CD4-positive, alpha-beta memory T cell (primary cell): ENCODE data around the gene HENMT1. TPM values are rescaled to one million over a fixed set of nuclear protein-coding genes. Genes with fewer than 3 reads are reported as not detected.

Experiments
- CTCF ChIA-PET: fragments of 350-600 bp; sonication (Branson Sonifier 250); formaldehyde crosslinking; loops from one replicate; lab custom pipeline; 2021; ENCODE audit warnings: inconsistent platforms; ENCODE audit not compliant: partially characterized antibody; lab: Charles Lee
- POLR2A ChIA-PET: fragments of 350-600 bp; sonication (Branson Sonifier 250); formaldehyde crosslinking; loops from one replicate; lab custom pipeline; 2021; ENCODE audit not compliant: partially characterized antibody; lab: Charles Lee
- DNase-seq, 5 donors: peaks; one replicate each; pipeline versions ENCODE4 v3.0.0 to v3.0.0-alpha.2; 2020 to 2022; ENCODE audit warnings: mixed read lengths in 1 of 5
- H3K27ac ChIP-seq: one replicate; pipeline ENCODE4 v1.7.0; 2013; ENCODE audit warnings: low read depth, low read length
- H3K27me3 ChIP-seq: 2 replicates; pipeline ENCODE4 v1.7.0; 2013; ENCODE audit warnings: mild to moderate bottlenecking, low read length, moderate library complexity; ENCODE audit not compliant: insufficient read depth
- H3K36me3 ChIP-seq: 2 replicates; pipeline ENCODE4 v1.7.0; 2013; ENCODE audit warnings: mild to moderate bottlenecking, low read length, moderate library complexity; ENCODE audit not compliant: insufficient read depth
- H3K4me1 ChIP-seq: 2 replicates; pipeline ENCODE4 v1.7.0; 2013; ENCODE audit warnings: mild to moderate bottlenecking, low read length, moderate library complexity; ENCODE audit not compliant: insufficient read depth
- H3K4me3 ChIP-seq, 2 donors: one replicate each; pipeline ENCODE4 v1.7.0; 2013; ENCODE audit warnings: low read length in 2 of 2, mild to moderate bottlenecking in 1 of 2
- H3K9me3 ChIP-seq, 2 donors: one replicate each; pipeline ENCODE4 v1.7.0; 2013; ENCODE audit warnings: low read length in 2 of 2, control low read depth in 1 of 2; ENCODE audit not compliant: control insufficient read depth in 1 of 2
- H3K27ac Mint-ChIP-seq, 7 donors: one replicate each; pipeline ENCODE4 v1.8.0; 2020 to 2021; ENCODE audit warnings: mixed read lengths in 7 of 7, mild to moderate bottlenecking in 6 of 7, inconsistent platforms in 3 of 7, moderate library complexity in 3 of 7
- H3K27me3 Mint-ChIP-seq, 2 donors: one replicate each; pipeline ENCODE4 v1.8.0; 2020 to 2021; ENCODE audit warnings: mixed read lengths in 2 of 2
- H3K36me3 Mint-ChIP-seq, 2 donors: one replicate each; pipeline ENCODE4 v1.8.0; 2020 to 2021; ENCODE audit warnings: mixed read lengths in 2 of 2, inconsistent platforms in 1 of 2, mild to moderate bottlenecking in 1 of 2
- H3K4me1 Mint-ChIP-seq, 4 donors: one replicate each; pipeline ENCODE4 v1.8.0; 2020 to 2021; ENCODE audit warnings: mixed read lengths in 4 of 4, mild to moderate bottlenecking in 1 of 4
- H3K4me3 Mint-ChIP-seq, 8 donors: one replicate each; pipeline ENCODE4 v1.8.0; 2020 to 2021; ENCODE audit warnings: mixed read lengths in 8 of 8, mild to moderate bottlenecking in 7 of 8, moderate library complexity in 6 of 8, inconsistent platforms in 3 of 8
- H3K9me3 Mint-ChIP-seq, 8 donors: one replicate each; pipeline ENCODE4 v1.8.0; 2020 to 2021; ENCODE audit warnings: mixed read lengths in 8 of 8, mild to moderate bottlenecking in 5 of 8, inconsistent platforms in 3 of 8, moderate library complexity in 1 of 8
- intact Hi-C: fragments of 100-400 bp; cut with micrococcal nuclease; formaldehyde crosslinking; loops from one replicate; pipeline ENCODE4 v1.15.1; 2023
- polyA plus RNA-seq, 2 donors: library from polyadenylated mRNA; unstranded; fragments of 300-500 nt; fragmentation: Illumina TruSeq; gene quantifications; one replicate each; pipeline ENCODE4 v1.2.3, GENCODE V29; 2021
- total RNA-seq, 2 experiments: library from RNA; stranded (reverse); gene quantifications; one replicate each; pipeline ENCODE4 v1.2.3, GENCODE V29; 2021

Gene HENMT1
- total and polyA plus RNA-seq, 4 experiments from 2014 or later = 19.1 to 33.9 (median 26.3) TPM

GRCh38 chr1:108615544-108615943 is 45.3 kb downstream of the HENMT1 start:
- Histone ChIP-seq H3K36me3 (peaks cover 5% of the 10 kb centered on the region), H3K27me3 (no peaks in the 10 kb centered on the region), H3K4me1 (no peaks in the 10 kb centered on the region), H3K9me3 (no peaks in the 10 kb centered on the region), H3K27ac (no peak overlapping the region), H3K4me3 (no peak overlapping the region)
- intact Hi-C loops = no loop called here
- Mint-ChIP-seq H3K27me3 (no peaks in the 10 kb centered on the region), H3K4me3 (no peak overlapping the region), H3K9me3 (no peaks in the 10 kb centered on the region), H3K4me1 (peaks cover 0 to 1% (median 0%) of the 10 kb centered on the region in 4 donors), H3K27ac (no peak overlapping the region), H3K36me3 (peaks cover 8 to 9% of the 10 kb centered on the region in 2 donors)
- ChIA-PET CTCF (interaction anchor here (1.2 kb wide), 1 partner anchor 281 kb away, joined by 3 read pairs; no protein-coding TSS in a partner anchor), POLR2A (interaction anchor here (0.6 to 0.7 kb wide), 2 partner anchors 77 to 137 kb away, joined by 3 read pairs; no protein-coding TSS in a partner anchor)
- no peak for DNase-seq

- H3K4me3 Mint-ChIP-seq = no peak overlapping the region
- POLR2A ChIA-PET = no interaction called here
- no peaks in the 10 kb centered on the region for H3K4me1 ChIP-seq
- peaks cover 0 to 2% (median 0%) of the 10 kb centered on the region in 4 donors for H3K4me1 Mint-ChIP-seq
- H3K27ac Mint-ChIP-seq = no peak overlapping the region
- no peaks in the 10 kb centered on the region for H3K9me3 Mint-ChIP-seq
- no peaks in the 10 kb centered on the region for H3K27me3 ChIP-seq
- CTCF ChIA-PET = interaction anchor here (0.9 to 1.0 kb wide), 3 partner anchors 9 to 52 kb away, joined by 3 to 5 read pairs (median 4); no protein-coding TSS in a partner anchor
- H3K27ac ChIP-seq = no peak overlapping the region
- no peaks in the 10 kb centered on the region for H3K27me3 Mint-ChIP-seq
- peaks cover 5% of the 10 kb centered on the region for H3K36me3 ChIP-seq
- intact Hi-C loops = no loop called here
- DNase-seq = no peak
- H3K4me3 ChIP-seq = no peak overlapping the region
- no peaks in the 10 kb centered on the region for H3K9me3 ChIP-seq
- peaks cover 19 to 22% of the 10 kb centered on the region in 2 donors for H3K36me3 Mint-ChIP-seq
These were observed 48.4 kb downstream of the HENMT1 start for GRCh38 chr1:108612496-108612895.

DNA sequence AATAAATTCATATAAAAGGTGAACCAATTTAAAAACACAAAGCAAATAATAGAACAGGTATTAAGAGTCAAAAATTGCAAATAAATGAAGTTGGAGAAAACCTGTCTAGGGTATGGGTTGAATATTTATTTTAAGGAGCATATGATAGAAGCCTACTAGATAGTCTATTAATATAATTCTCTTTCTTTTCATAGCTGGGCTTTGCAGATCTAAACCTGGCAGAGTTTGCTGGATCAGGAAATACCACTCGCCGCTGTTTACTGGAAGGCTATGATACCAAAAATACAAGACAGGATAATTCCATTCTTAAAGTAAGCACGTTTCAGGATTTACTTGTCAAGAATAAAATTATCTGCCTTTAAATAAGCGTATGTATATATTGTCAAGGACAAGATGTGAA is 48.9 kb downstream of the HENMT1 start:
- Mint-ChIP-seq H3K4me1 (peaks cover 0 to 2% (median 0%) of the 10 kb centered on the region in 4 donors), H3K36me3 (peaks cover 19 to 24% of the 10 kb centered on the region in 2 donors), H3K27me3 (no peaks in the 10 kb centered on the region), H3K9me3 (no peaks in the 10 kb centered on the region), H3K4me3 (no peak overlapping the region), H3K27ac (no peak overlapping the region)
- ChIA-PET CTCF (interaction anchor here (1.0 kb wide), 1 partner anchor 10 kb away, joined by 4 read pairs; no protein-coding TSS in a partner anchor), POLR2A (no interaction called here)
- Histone ChIP-seq H3K9me3 (no peaks in the 10 kb centered on the region), H3K36me3 (peaks cover 5% of the 10 kb centered on the region), H3K27me3 (no peaks in the 10 kb centered on the region), H3K4me3 (no peak overlapping the region), H3K4me1 (no peaks in the 10 kb centered on the region), H3K27ac (no peak overlapping the region)
- intact Hi-C loops = no loop called here
- DNase-seq = no peak

DNA sequence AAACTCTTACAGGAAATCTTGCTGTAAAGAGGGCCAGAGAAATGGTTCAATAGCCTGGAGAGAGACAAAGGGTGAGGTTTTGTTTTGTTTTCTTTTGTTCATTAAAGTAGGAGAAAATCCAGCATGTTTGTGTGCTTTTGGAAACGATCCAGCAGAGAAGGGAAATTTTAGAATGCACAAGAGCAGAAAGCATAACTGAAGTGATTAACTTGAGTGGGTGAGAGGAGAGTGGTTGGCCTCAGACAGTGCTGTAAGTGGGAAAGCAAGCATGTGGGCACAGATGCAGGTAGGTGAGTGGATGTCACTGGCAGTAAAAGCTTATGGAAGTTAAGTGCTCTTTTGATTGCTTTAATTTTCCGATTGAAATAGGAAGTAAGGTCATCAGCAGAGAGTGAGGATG is 50.8 kb downstream of the HENMT1 start:
- Mint-ChIP-seq H3K27ac (no peak overlapping the region), H3K4me3 (no peak overlapping the region), H3K36me3 (peaks cover 19 to 27% of the 10 kb centered on the region in 2 donors), H3K9me3 (no peaks in the 10 kb centered on the region), H3K4me1 (peaks cover 0 to 2% (median 0%) of the 10 kb centered on the region in 4 donors), H3K27me3 (no peaks in the 10 kb centered on the region)
- Histone ChIP-seq H3K9me3 (no peaks in the 10 kb centered on the region), H3K4me3 (no peak overlapping the region), H3K27ac (no peak overlapping the region), H3K4me1 (no peaks in the 10 kb centered on the region), H3K27me3 (no peaks in the 10 kb centered on the region), H3K36me3 (peaks cover 5% of the 10 kb centered on the region)
- ChIA-PET CTCF (no interaction called here), POLR2A (no interaction called here)
- intact Hi-C loops = no loop called here
- DNase-seq = no peak

DNA sequence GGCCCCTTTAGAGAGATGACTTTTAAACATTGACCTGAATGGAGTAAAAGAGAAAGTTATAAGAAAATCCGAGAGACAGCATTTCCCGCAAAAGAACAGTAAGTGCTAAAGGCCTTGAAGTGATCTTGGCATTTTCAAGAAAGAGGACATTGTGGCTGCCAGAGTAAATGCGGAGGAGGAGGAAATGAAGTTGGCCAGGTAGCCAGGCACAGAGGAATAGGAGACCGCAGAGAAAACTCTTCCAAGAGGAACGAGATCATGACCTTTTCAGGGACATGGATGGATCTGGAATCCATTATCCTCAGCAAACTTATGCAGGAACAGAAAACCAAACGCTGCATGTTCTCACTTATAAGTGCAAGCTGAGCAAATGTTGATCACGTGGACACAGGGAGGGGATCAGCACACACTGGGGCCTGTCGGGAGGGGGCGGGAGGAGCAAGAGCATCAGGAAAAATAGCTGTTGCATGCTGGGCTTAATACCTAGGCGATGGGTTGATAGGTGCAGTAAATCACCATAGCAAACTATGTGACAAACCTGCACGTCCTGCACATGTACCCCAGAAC is 51.3 kb downstream of the HENMT1 start:
- Mint-ChIP-seq H3K9me3 (no peaks in the 10 kb centered on the region), H3K4me3 (no peak overlapping the region), H3K27me3 (no peaks in the 10 kb centered on the region), H3K27ac (peak overlapping the region in 1 of 7 donors; percentile 29), H3K4me1 (peaks cover 0 to 2% (median 0%) of the 10 kb centered on the region in 4 donors), H3K36me3 (peaks cover 19 to 28% of the 10 kb centered on the region in 2 donors)
- CTCF ChIA-PET = no interaction called here
- POLR2A ChIA-PET = no interaction called here
- no peaks in the 10 kb centered on the region for H3K27me3 ChIP-seq
- no peak overlapping the region for H3K4me3 ChIP-seq
- intact Hi-C loops = no loop called here
- no peaks in the 10 kb centered on the region for H3K9me3 ChIP-seq
- H3K36me3 ChIP-seq = peaks cover 5% of the 10 kb centered on the region
- no peak for DNase-seq
- H3K4me1 ChIP-seq = no peaks in the 10 kb centered on the region
- no peak overlapping the region for H3K27ac ChIP-seq

GRCh38 chr1:108606478-108606877 is 54.4 kb downstream of the HENMT1 start:
- peak overlapping the region in 1 of 7 donors; percentile 49 for H3K27ac Mint-ChIP-seq
- Histone ChIP-seq H3K36me3 (peaks cover 13% of the 10 kb centered on the region), H3K4me1 (no peaks in the 10 kb centered on the region), H3K4me3 (no peak overlapping the region), H3K9me3 (no peaks in the 10 kb centered on the region), H3K27me3 (no peaks in the 10 kb centered on the region), H3K27ac (no peak overlapping the region)
- no peaks in the 10 kb centered on the region for H3K9me3 Mint-ChIP-seq
- ChIA-PET POLR2A (no interaction called here), CTCF (no interaction called here)
- no peak for DNase-seq
- no peak overlapping the region for H3K4me3 Mint-ChIP-seq
- H3K36me3 Mint-ChIP-seq = peaks cover 19 to 32% of the 10 kb centered on the region in 2 donors
- intact Hi-C loops = no loop called here
- H3K4me1 Mint-ChIP-seq = peaks cover 0 to 2% (median 0%) of the 10 kb centered on the region in 4 donors
- H3K27me3 Mint-ChIP-seq = no peaks in the 10 kb centered on the region

DNA sequence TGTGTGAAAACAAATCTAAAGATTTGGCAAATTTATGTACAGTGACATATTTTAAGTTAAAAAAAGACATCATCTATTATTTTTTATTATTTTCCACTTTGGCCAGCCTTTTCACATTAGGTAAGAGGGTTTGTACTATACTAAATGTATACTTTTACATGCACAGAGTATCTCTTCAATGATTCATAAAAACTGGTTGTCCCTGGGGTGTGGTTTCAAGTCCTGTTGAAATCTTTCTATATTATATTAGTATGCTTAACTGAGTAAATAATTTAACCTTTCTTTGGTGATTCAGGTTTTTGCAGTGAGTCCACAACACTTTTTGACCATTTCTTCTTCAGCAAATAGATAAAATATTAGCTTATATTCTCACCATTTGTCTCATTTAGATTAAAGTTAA is 55.3 kb downstream of the HENMT1 start:
- H3K4me3 ChIP-seq = no peak overlapping the region
- no peak overlapping the region for H3K27ac ChIP-seq
- no peaks in the 10 kb centered on the region for H3K9me3 ChIP-seq
- no peak overlapping the region for H3K4me3 Mint-ChIP-seq
- H3K36me3 Mint-ChIP-seq = peaks cover 19 to 34% of the 10 kb centered on the region in 2 donors
- no peak overlapping the region for H3K27ac Mint-ChIP-seq
- H3K36me3 ChIP-seq = peaks cover 13% of the 10 kb centered on the region
- H3K4me1 ChIP-seq = no peaks in the 10 kb centered on the region
- intact Hi-C loops = no loop called here
- POLR2A ChIA-PET = no interaction called here
- H3K27me3 Mint-ChIP-seq = no peaks in the 10 kb centered on the region
- no peaks in the 10 kb centered on the region for H3K9me3 Mint-ChIP-seq
- H3K27me3 ChIP-seq = no peaks in the 10 kb centered on the region
- CTCF ChIA-PET = no interaction called here
- DNase-seq = no peak
- peaks cover 0 to 2% (median 0%) of the 10 kb centered on the region in 4 donors for H3K4me1 Mint-ChIP-seq
